ENCODE data around the gene RARA.

The RARA gene

GRCh38 chr17:40340880-40341807, 32.2 kb downstream of the RARA start:
- DNase-seq (ENCODE audit: extremely low read depth, low read depth), result no peak
- TF ChIP-seq, protein P1, sequence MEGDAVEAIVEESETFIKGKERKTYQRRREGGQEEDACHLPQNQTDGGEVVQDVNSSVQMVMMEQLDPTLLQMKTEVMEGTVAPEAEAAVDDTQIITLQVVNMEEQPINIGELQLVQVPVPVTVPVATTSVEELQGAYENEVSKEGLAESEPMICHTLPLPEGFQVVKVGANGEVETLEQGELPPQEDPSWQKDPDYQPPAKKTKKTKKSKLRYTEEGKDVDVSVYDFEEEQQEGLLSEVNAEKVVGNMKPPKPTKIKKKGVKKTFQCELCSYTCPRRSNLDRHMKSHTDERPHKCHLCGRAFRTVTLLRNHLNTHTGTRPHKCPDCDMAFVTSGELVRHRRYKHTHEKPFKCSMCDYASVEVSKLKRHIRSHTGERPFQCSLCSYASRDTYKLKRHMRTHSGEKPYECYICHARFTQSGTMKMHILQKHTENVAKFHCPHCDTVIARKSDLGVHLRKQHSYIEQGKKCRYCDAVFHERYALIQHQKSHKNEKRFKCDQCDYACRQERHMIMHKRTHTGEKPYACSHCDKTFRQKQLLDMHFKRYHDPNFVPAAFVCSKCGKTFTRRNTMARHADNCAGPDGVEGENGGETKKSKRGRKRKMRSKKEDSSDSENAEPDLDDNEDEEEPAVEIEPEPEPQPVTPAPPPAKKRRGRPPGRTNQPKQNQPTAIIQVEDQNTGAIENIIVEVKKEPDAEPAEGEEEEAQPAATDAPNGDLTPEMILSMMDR (IDR thresholded peaks at IDR 0.05; ENCODE audit: low read depth, low read length, missing control alignments), result no peak
- peak overlapping the region; percentile 42 for H3K4me3 ChIP-seq (replicated peaks; ENCODE audit: low read depth, low read length)

GRCh38 chr17:40341808-40342503, 33.0 kb downstream of the RARA start:
- TF ChIP-seq, protein P1 (IDR thresholded peaks at IDR 0.05; ENCODE audit: low read depth, low read length, missing control alignments), result no peak
- DNase-seq (ENCODE audit: extremely low read depth, low read depth), result no peak
- peak overlapping the region; percentile 42 for H3K4me3 ChIP-seq (replicated peaks; ENCODE audit: low read depth, low read length)

DNA sequence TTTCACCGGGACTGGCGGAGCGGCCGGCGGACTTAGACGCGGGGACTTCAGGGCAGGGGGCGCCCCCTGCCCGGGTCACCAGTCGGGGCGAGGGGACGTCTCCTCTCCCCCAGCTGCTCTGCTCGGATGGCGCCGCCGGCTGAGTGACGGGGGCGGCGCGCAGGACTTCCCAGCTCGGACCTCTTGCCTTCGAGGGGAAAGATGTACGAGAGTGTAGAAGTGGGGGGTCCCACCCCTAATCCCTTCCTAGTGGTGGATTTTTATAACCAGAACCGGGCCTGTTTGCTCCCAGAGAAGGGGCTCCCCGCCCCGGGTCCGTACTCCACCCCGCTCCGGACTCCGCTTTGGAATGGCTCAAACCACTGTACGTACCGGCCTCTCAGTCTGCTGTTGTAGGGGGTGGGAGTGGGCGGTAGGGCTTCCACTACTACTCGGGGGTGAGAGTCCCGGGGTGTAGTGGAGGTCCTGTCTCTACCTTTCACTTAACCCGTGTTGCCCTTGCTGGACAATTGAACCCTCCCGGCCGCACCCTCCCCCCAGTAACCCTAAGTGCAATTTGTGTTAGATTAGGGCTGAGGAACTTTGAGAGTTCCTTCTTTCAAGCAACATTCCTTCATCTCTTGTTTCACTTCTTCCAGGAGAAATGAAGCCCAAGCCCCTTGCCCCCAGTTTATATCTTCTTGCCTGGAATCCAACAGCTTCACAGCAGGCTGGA, 33.7 kb downstream of the RARA start:
- TF ChIP-seq, protein P1 (IDR thresholded peaks at IDR 0.05; ENCODE audit: low read depth, low read length, missing control alignments), result no peak
- DNase-seq (ENCODE audit: extremely low read depth, low read depth), result no peak
- peak overlapping the region; percentile 42 for H3K4me3 ChIP-seq (replicated peaks; ENCODE audit: low read depth, low read length)

DNA sequence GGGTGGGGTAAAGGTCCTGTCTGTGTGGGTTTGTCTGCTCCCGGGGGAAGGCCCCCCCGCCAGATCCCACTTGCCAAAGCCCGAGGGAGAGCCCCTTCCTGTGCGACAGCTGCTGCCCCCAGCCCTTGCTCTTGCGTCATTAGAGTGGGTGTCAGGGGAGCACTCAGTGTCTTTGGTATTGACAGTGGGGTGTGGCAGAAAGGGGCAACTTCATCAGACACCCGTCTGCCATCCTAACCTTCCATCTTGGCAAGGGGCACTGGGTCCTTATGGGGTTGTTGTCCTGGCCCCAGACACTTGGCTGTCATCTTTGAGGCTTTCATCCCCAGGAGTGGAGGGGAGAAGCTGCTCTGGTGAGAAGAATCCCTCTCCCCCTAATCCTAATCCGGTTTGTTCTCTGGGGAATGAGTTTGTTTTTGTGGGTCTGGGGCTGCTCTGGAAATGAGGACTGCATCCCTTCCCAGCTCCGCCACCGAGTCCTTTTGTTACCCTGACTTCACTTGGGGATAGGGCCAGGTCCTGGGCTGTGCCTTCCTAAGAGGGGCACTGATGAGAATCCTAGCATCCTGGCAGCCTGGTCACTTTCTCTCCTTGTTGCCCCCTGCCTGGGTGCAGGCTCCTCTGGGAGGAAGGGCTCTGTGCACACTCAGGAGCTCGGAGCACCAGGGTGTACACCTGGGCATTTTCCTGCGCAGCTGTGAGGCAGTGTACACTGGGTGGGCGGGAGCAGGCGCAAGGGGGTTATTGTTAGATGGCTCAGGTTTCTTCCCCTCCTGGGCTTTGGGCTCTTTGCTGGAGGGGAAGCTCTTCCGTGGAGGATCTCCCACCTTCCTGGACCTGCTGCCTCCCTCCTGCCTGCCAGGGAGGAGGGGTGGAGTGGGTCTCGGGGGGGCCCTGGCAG, 34.5 kb downstream of the RARA start:
- no peak for DNase-seq (ENCODE audit: extremely low read depth, low read depth)
- TF ChIP-seq, protein P1 (IDR thresholded peaks at IDR 0.05; ENCODE audit: low read depth, low read length, missing control alignments), result no peak
- peak overlapping the region; percentile 42 for H3K4me3 ChIP-seq (replicated peaks; ENCODE audit: low read depth, low read length)

DNA sequence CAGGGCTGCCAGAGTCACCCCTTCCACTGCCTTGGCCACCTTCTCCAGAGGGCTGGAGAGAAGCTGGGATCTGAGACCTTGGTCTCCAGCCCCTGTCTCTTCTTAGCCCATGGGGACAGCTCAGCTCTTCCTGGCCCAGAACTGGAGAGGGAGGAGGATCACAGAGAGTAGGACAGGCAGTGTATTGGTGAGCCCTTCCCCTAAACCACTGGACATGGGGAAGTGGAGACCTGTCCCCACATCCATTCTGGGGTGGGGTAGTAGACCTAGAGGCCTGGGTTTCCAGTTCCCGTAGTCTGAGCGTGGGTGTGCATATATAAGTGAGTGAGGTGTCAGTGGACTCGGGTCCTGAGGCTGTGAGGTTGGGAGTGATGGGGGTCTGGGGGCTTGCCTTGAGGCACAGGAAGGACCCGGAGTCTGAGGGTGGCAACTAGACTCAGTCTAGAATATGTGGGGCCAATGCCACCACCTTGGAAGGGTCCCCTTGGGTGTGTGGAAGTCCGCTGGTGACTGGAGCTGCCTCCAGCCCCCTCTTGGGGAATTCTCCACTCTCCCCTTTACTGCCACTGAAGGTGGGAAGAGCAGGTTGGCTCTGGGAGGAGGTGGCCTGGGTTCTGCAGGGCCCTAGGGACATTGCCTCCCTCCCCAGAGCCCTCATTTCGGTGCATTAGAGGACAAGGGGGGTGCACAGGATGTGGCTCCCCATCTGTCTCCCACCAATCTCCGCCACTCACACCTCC, 35.6 kb downstream of the RARA start:
- DNase-seq (ENCODE audit: extremely low read depth, low read depth), result no peak
- TF ChIP-seq, protein P1 (IDR thresholded peaks at IDR 0.05; ENCODE audit: low read depth, low read length, missing control alignments), result no peak
- peak overlapping the region; percentile 46 for H3K4me3 ChIP-seq (replicated peaks; ENCODE audit: low read depth, low read length)
